Esophagus muscularis mucosa (tissue), 2 donors: ENCODE data around the gene KRT78.

Experiments
- EP300 ChIP-seq: sonication (generic); formaldehyde crosslinking; IDR thresholded peaks from one replicate; pipeline ENCODE4 v1.6.1; 2017; ENCODE audit warnings: antibody characterized with exemption
- POLR2A ChIP-seq: fragments of 450-650 bp; IDR thresholded peaks from one replicate; pipeline ENCODE4 v1.6.1; 2017; ENCODE audit warnings: antibody characterized with exemption, moderate library complexity, mild to moderate bottlenecking, low read depth

- TF ChIP-seq POLR2A (no peak), EP300 (no peak)
These were observed 60.5 kb downstream of the KRT78 start for GRCh38 chr12:52788192-52788875.
